GM18526 (cell line): ENCODE measurements around the gene BEST2.
A peak's percentile ranks its signal among the peaks of the same experiment; 100 is the strongest.

Experiments used
- POLR2A ChIP-seq: IDR thresholded peaks from 3 replicates; pipeline ENCODE4 v1.6.1; 2011; ENCODE audit not compliant: insufficient read length; ENCODE audit errors: extremely low read depth

Gene BEST2

GRCh38 chr19:12754465-12755196, 3.0 kb downstream of the BEST2 start:
- TF ChIP-seq POLR2A, result no peak

- TF ChIP-seq POLR2A, result no peak
Measured at GRCh38 chr19:12756150-12756883, 4.7 kb downstream of the BEST2 start.

- TF ChIP-seq POLR2A, result no peak
Measured at GRCh38 chr19:12757544-12758274, 6.1 kb downstream of the BEST2 start.

- TF ChIP-seq POLR2A, result no peak
Measured at GRCh38 chr19:12759686-12760085, 8.1 kb downstream of the BEST2 start.

GRCh38 chr19:12763100-12763499, 11.5 kb downstream of the BEST2 start:
- no peak for TF ChIP-seq POLR2A

- no peak for TF ChIP-seq POLR2A
Measured at GRCh38 chr19:12764698-12765097, 13.1 kb downstream of the BEST2 start.

- no peak for TF ChIP-seq POLR2A
Measured at GRCh38 chr19:12766051-12766521, 14.5 kb downstream of the BEST2 start.

GRCh38 chr19:12767150-12767549, 15.6 kb downstream of the BEST2 start:
- no peak for TF ChIP-seq POLR2A

GRCh38 chr19:12767666-12768065, 16.1 kb downstream of the BEST2 start:
- no peak for TF ChIP-seq POLR2A

- TF ChIP-seq POLR2A, result no peak
Measured at GRCh38 chr19:12769689-12770088, 18.1 kb downstream of the BEST2 start.

- TF ChIP-seq POLR2A, result no peak
Measured at GRCh38 chr19:12770922-12771321, 19.3 kb downstream of the BEST2 start.

- TF ChIP-seq POLR2A, result no peak
Measured at GRCh38 chr19:12772323-12772722, 20.7 kb downstream of the BEST2 start.

- no peak for TF ChIP-seq POLR2A
Measured at GRCh38 chr19:12773571-12773970, 22.0 kb downstream of the BEST2 start.

GRCh38 chr19:12774588-12775555, 23.3 kb downstream of the BEST2 start, which contains the start of gene HOOK2:
Gene HOOK2, minus strand, starts transcription at chr19:12775552. Its CDS starts 103 bp downstream, at chr19:12775449.
- peak; percentile 38 for TF ChIP-seq POLR2A

GRCh38 chr19:12777217-12778016, 25.8 kb downstream of the BEST2 start:
- no peak for TF ChIP-seq POLR2A
